HepG2 (cell line): ENCODE measurements around the gene GCN1. TPM values are rescaled to one million over a fixed set of nuclear protein-coding genes. Genes with fewer than 3 reads are reported as not detected.

ENCODE experiments used
- ATF5 ChIP-seq: sonication (generic); formaldehyde crosslinking; IDR thresholded peaks from 2 replicates; pipeline ENCODE4 v1.4.0; 2020; ENCODE audit warnings: mild to moderate bottlenecking, low read depth, missing genetic modification reagents
- BCL6 ChIP-seq: IDR thresholded peaks from 2 replicates; pipeline ENCODE4 v1.6.1; 2016; ENCODE audit warnings: missing genetic modification reagents, missing compliant biosample characterization
- CENPBD1 ChIP-seq: sonication (generic); formaldehyde crosslinking; IDR thresholded peaks from 2 replicates; pipeline ENCODE4 v1.8.0; 2022; ENCODE audit warnings: missing genetic modification reagents, low read depth, mild to moderate bottlenecking, borderline replicate concordance
- EEA1 ChIP-seq: sonication (generic); formaldehyde crosslinking; IDR thresholded peaks from 2 replicates; pipeline ENCODE4 v1.5.1; 2020; ENCODE audit warnings: mild to moderate bottlenecking, missing genetic modification reagents, borderline replicate concordance
- EZH2 ChIP-seq: conservative IDR thresholded peaks from 2 replicates; pipeline ENCODE4 v1.6.1; 2012; ENCODE audit warnings: mild to moderate bottlenecking, low read depth, low read length, moderate library complexity
- GTF2F1 ChIP-seq: fragments of 150-350 bp; IDR thresholded peaks from 2 replicates; pipeline ENCODE4 v1.6.1; 2014; ENCODE audit warnings: low read length
- MAFK ChIP-seq, 2 experiments: IDR thresholded peaks in 1 of 2; conservative IDR thresholded peaks in 1 of 2; 2 replicates each; pipeline ENCODE4 v1.6.1; 2011; ENCODE audit warnings: improper control_type of control experiment in 2 of 2, low read length in 2 of 2
- PRDM4 ChIP-seq: sonication (generic); formaldehyde crosslinking; IDR thresholded peaks from 2 replicates; pipeline ENCODE4 v1.9.0; 2021; ENCODE audit warnings: missing genetic modification reagents, borderline replicate concordance
- SKIL ChIP-seq: sonication (generic); formaldehyde crosslinking; IDR thresholded peaks from 2 replicates; pipeline ENCODE4 v1.8.0; 2022; ENCODE audit warnings: missing genetic modification reagents, mild to moderate bottlenecking, moderate library complexity, borderline replicate concordance
- SP5 ChIP-seq: IDR thresholded peaks from 2 replicates; pipeline ENCODE4 v1.6.1; 2016; ENCODE audit warnings: low read depth, borderline replicate concordance
- ZBTB2 ChIP-seq: sonication (generic); formaldehyde crosslinking; IDR thresholded peaks from 2 replicates; pipeline ENCODE4 v1.8.0; 2022; ENCODE audit warnings: low read depth, missing genetic modification reagents
- ZBTB43 ChIP-seq: sonication (generic); formaldehyde crosslinking; conservative IDR thresholded peaks from 2 replicates; pipeline ENCODE4 v1.4.0; 2020; ENCODE audit warnings: missing genetic modification reagents
- ZMAT5 ChIP-seq: sonication (generic); formaldehyde crosslinking; IDR thresholded peaks from 2 replicates; pipeline ENCODE4 v1.5.0; 2020; ENCODE audit warnings: mild to moderate bottlenecking, low read depth, missing genetic modification reagents, borderline replicate concordance
- ZNF180 ChIP-seq: sonication (generic); formaldehyde crosslinking; IDR thresholded peaks from 2 replicates; pipeline ENCODE4 v1.4.0; 2020; ENCODE audit warnings: low read depth, missing genetic modification reagents, borderline replicate concordance
- ZNF264 ChIP-seq: sonication (generic); formaldehyde crosslinking; IDR thresholded peaks from 2 replicates; pipeline ENCODE4 v1.4.0; 2020; ENCODE audit warnings: missing genetic modification reagents
- ZNF546 ChIP-seq: sonication (generic); formaldehyde crosslinking; conservative IDR thresholded peaks from 2 replicates; pipeline ENCODE4 v1.8.1; 2023; ENCODE audit warnings: mild to moderate bottlenecking, missing genetic modification reagents
- ZNF773 ChIP-seq: sonication (generic); formaldehyde crosslinking; IDR thresholded peaks from 2 replicates; pipeline ENCODE4 v1.4.0; 2020; ENCODE audit warnings: missing genetic modification reagents, borderline replicate concordance
- ZNF816 ChIP-seq: sonication (generic); formaldehyde crosslinking; IDR thresholded peaks from 2 replicates; pipeline ENCODE4 v1.8.0; 2022; ENCODE audit warnings: missing genetic modification reagents, mild to moderate bottlenecking, borderline replicate concordance
- ZSCAN30 ChIP-seq: sonication (generic); formaldehyde crosslinking; IDR thresholded peaks from 2 replicates; pipeline ENCODE4 v1.5.0; 2020; ENCODE audit warnings: mild to moderate bottlenecking, missing genetic modification reagents
- polyA plus RNA-seq, 8 experiments: library from polyadenylated mRNA; depleted of rRNA in 3 of 8; stranded (reverse) in 7 of 8; unstranded in 1 of 8; fragments of >200 nt; fragmentation: Illumina TruSeq in 4 of 8; extraction: Trizol in 4 of 8; gene quantifications; 2 replicates each; pipeline versions ENCODE4 v1.2.1 to v1.2.3, GENCODE V29; 2011 to 2016; ENCODE audit warnings: low read depth in 4 of 8, missing spikeins in 1 of 8, mixed read lengths in 1 of 8; ENCODE audit not compliant: insufficient read depth in 1 of 8
- total RNA-seq, 5 experiments: library from RNA; depleted of rRNA; stranded (reverse); fragments of >200 nt; fragmentation: Illumina TruSeq; extraction: Trizol; gene quantifications; 2 replicates each; pipeline ENCODE4 v1.2.3, GENCODE V29; 2016; ENCODE audit warnings: low read depth in 1 of 5

The GCN1 gene
- total and polyA plus RNA-seq, 2 of the 13 experiments (the other 11 are each of a cell fraction or from before 2014, with no cell fraction given): 58.2 to 83.0 TPM

GRCh38 chr12:120227233-120228040 lies 32.9 kb upstream of the GCN1 start (continued):
- TF ChIP-seq ZBTB43 (CRISPR knock-in tag): no peak
- no peak for TF ChIP-seq EZH2
- TF ChIP-seq ZNF816 (CRISPR knock-in tag): 0 out of 2 replicates have a peak, but pooled peaks have one; percentile 10
- TF ChIP-seq ZSCAN30 (CRISPR knock-in tag): no peak
- TF ChIP-seq MAFK (conservative IDR thresholded peaks at IDR 0.05 in 1 of 2, IDR thresholded peaks at IDR 0.05 in 1 of 2; ENCODE audit: low read length in 2 of 2): peak; percentile 83 to 86
- TF ChIP-seq ZNF180 (CRISPR knock-in tag): no peak
- TF ChIP-seq ZNF546 (CRISPR knock-in tag): peak; percentile 27; the same call in 1 of the 2 replicates
- no peak for TF ChIP-seq ZNF773 (CRISPR knock-in tag)
- no peak for TF ChIP-seq GTF2F1
- TF ChIP-seq PRDM4 (CRISPR knock-in tag): no peak
- TF ChIP-seq SKIL (CRISPR knock-in tag): no peak
- no peak for TF ChIP-seq ZBTB2 (CRISPR knock-in tag)
- peak; percentile 49; the same call in 1 of the 2 replicates for TF ChIP-seq SP5 (CRISPR knock-in tag)
- no peak for TF ChIP-seq EEA1 (CRISPR knock-in tag)
- TF ChIP-seq CENPBD1 (CRISPR knock-in tag): no peak
- no peak for TF ChIP-seq ATF5 (CRISPR knock-in tag)
- peak; percentile 64 for TF ChIP-seq BCL6 (CRISPR knock-in tag)
- TF ChIP-seq ZMAT5: no peak
- TF ChIP-seq ZNF264: no peak
